Activated T-cell treated with anti-CD3 and anti-CD28 coated beads for 4 hours (primary cell): Measurements from ENCODE around the gene NAPSA.

Experiments used
- DNase-seq: peaks from one replicate; pipeline ENCODE4 v3.0.0-alpha.2; 2020

Gene NAPSA

GRCh38 chr19:50313812-50314536, 51.5 kb downstream of the NAPSA start:
- DNase-seq, result no peak

DNA sequence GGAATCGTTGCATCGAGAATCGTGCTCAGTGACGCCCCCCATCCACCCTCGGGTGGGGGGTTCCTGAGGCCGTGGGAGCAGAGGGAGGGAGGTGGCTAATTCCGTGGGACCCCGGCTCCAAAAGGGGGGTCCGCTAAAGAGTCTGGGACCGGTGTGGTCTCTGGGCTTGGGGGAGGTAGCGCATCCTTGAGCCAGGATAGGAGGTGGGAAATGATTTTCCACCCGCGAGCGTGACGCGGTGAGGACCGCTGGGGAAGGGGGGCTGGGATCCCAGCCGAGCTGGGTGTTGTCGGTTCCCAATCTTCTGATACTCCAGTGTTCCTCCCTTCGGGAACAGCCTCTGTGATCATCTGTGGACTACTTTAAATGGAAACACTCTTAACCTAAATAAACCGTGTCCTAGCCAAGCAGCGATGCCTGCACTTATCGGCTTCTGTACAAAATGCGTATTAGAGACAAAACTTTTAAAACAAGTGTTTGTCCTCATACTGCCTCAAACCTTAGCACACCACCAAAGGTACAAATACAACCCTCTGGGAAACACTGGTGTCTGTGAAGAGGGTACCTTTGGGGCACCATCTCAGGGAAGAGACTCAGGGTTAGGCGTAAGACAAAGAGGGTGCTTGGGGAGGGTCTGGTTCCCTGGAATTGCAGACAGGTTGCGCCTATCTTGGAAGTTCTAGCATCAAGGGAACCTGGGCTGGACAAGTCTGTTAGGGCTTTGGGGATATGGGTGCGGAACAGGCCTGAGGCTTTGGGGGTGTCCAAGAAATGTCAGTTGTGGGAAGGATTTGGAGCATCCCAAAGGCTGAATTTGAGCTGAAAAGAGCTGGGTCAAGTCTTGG, 52.2 kb downstream of the NAPSA start:
- no peak for DNase-seq

DNA sequence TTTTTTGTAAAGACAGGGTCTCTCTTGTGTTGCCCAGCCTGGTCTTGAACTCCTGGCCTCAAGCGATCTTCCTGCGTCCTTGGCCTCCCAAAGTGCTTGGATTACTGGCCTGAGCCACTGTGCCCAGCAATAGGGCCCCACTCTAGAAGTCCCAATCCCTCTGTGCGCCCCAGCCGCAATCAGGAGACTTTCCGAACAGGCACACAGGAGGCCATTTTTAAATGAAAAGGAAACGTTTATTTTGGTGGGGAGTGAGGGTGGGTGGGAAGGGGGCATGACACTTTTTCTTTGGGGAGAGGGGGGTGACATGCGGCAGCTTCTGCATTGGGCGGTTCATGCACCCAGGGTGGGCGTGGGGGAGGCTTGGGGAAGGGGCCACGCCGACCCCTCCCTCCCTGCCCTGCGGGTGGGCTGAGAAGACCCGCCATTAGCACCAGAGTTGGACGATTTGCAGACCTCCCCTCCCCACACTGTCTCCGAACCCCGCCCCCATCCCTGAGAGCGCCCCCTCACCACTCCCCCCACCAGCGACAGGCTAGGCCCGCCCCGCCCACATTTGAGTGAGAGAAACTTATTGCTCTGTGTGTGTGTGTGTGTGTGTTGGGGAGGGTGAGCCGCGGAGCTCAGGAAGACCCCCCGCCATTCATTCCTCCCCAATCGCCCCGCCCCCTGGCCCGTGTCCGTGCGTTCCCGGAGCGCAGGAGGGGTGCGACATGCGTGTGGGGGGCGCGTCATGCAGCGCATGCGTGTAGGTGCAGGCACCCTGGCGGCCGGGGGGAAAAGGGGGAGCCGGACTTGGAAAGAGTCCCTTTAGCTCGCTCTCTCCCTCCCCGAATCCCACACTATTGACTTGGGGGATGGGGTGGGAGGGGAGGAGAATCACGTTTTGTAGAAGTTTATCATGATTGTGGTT, 53.5 kb downstream of the NAPSA start:
- DNase-seq, result no peak

DNA sequence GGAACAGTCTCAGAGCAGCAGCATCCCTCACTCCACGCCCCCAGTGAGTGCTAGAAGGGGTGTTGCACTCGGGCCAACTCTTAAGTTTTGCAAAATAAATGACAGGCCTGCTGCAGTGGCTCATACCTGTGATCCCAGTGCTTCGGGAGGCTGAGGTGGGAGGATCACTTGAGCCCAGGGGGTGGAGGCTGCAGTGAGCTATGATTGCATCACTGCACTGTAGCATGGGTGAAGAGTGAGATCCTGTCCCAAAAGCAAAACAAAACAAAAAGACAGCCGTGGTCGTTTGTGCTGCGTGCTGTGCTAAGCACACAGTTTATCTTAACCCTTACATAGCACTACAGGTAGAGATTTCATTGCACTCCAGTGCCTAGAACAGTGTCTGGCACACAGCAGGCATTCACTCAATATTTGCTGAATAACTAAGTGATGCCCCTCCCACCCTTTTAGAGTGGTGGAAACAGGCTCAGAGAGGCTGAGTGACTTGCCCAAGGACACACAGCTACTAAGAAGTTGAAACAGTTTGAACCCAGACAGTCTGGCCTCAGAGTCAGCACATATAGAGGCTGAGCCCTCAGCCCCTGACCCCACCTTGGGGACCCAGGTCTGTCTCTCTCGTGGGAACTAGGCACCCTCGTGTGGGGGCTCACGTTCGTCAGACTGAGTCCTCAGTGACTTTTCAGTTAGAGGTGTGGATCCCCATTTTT, 54.5 kb downstream of the NAPSA start:
- no peak for DNase-seq

- DNase-seq, result no peak
Observed at GRCh38 chr19:50309396-50310125, 55.9 kb downstream of the NAPSA start.

DNA sequence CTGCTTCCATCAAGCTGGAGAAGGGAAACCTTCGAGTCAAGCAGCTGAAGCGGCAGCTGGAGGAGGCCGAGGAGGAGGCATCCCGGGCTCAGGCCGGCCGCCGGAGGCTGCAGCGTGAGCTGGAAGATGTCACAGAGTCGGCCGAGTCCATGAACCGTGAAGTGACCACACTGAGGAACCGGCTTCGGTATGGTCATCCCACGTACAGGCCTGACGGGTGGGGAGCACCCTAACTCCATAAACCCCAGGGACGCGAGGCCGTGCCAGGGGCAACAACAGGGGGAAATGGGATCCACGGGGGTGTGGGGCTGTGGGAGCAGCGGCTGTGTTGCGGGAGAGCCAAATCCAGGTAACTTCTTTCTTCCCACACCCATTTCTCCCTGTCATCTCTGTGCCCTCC, 56.4 kb downstream of the NAPSA start:
- DNase-seq, result no peak
